Measurements from ENCODE around the gene SLC26A1. TPM values are rescaled to one million over a fixed set of nuclear protein-coding genes. Genes with fewer than 3 reads are reported as not detected.

The SLC26A1 gene
- total and polyA plus RNA-seq, 8 donors = 0.35 to 8.6 (median 5.2) TPM

DNA sequence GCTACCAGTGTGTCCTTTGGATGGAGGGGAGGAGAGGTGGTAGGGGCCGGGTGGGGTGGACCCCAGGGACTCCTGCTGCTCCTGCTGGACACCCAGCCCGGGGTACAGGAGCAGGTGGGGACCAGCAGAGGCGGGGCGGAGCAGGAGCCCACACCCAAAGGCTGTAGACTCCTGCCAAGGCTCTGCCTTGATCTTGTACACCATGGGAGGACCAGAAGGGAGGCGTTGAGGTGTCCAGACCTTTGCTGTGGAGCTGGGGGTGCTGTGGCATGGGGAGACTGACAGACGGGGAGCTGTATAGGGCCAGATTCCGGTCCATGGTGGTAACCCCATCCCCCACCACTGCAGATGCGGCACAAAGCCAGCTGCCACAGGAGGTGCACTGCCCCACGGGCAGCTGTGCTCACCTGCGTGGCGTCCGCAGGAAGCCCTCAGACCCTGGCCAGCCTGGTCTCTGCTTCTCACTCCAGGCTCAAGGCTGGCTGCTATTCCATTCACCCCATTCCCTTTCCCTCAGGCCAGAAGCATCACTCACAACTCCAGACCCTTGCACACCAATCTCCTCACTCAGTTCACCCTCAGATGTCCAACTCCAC, 5.0 kb upstream of the SLC26A1 start:
- no peaks in the 10 kb centered on the region for H3K9me3 ChIP-seq
- DNase-seq (peak in 1 of 4 donors; percentile 59), ATAC-seq (no peak)
- intact Hi-C loops (cut with DNase I) = no loop called here
- H3K27me3 ChIP-seq = peaks cover 54 to 83% of the 10 kb centered on the region in 2 donors
- no peaks in the 10 kb centered on the region for H3K36me3 ChIP-seq
- TF ChIP-seq, protein P1, sequence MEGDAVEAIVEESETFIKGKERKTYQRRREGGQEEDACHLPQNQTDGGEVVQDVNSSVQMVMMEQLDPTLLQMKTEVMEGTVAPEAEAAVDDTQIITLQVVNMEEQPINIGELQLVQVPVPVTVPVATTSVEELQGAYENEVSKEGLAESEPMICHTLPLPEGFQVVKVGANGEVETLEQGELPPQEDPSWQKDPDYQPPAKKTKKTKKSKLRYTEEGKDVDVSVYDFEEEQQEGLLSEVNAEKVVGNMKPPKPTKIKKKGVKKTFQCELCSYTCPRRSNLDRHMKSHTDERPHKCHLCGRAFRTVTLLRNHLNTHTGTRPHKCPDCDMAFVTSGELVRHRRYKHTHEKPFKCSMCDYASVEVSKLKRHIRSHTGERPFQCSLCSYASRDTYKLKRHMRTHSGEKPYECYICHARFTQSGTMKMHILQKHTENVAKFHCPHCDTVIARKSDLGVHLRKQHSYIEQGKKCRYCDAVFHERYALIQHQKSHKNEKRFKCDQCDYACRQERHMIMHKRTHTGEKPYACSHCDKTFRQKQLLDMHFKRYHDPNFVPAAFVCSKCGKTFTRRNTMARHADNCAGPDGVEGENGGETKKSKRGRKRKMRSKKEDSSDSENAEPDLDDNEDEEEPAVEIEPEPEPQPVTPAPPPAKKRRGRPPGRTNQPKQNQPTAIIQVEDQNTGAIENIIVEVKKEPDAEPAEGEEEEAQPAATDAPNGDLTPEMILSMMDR (IDR thresholded peaks at IDR 0.05) = no peak
- no peak overlapping the region for H3K4me3 ChIP-seq
- H3K27ac ChIP-seq = no peak overlapping the region
- H3K4me1 ChIP-seq = peaks cover 5 to 26% of the 10 kb centered on the region in 2 donors

- H3K4me3 ChIP-seq = peak overlapping the region in 1 of 2 donors; percentile 3
- peak; percentile 17 for ATAC-seq
- H3K27me3 ChIP-seq = peaks cover 47 to 76% of the 10 kb centered on the region in 2 donors
Measured at GRCh38 chr4:997375-998071, 4.3 kb upstream of the SLC26A1 start.

DNA sequence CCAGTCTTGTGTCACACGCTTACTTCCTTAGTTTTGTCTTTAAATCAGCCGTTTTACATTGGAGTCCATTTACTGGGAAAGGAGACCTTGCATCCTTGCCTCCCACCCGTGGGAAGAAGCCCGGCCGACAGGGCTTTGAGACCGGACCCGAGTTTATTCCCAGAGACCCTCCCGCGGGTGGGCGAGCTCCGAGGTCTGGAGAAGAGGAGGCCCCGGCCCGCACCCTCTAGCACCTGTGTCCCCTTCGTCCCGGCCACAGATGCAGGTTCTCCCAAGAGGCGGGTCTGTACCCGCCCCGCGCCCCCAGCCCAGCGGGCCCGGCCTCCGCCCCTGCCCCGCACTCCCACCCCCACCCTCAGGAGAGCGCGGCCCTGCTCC, 3.8 kb upstream of the SLC26A1 start:
- intact Hi-C loops (cut with DNase I) = no loop called here
- DNase-seq (peak in 1 of 4 donors; percentile 65), ATAC-seq (no peak)
- Histone ChIP-seq H3K27me3 (peaks cover 42 to 71% of the 10 kb centered on the region in 2 donors), H3K9me3 (no peaks in the 10 kb centered on the region), H3K4me3 (no peak overlapping the region), H3K36me3 (peaks cover 0 to under 1% of the 10 kb centered on the region in 2 donors), H3K27ac (no peak overlapping the region), H3K4me1 (peaks cover 8 to 14% of the 10 kb centered on the region in 2 donors)
- TF ChIP-seq, protein P1 (IDR thresholded peaks at IDR 0.05) = no peak

More at GRCh38 chr4:997375-998071, 4.3 kb upstream of the SLC26A1 start:
- DNase-seq = peak in 2 of 4 donors; percentile 36 to 77
- TF ChIP-seq, protein P1 (IDR thresholded peaks at IDR 0.05) = no peak
- peaks cover 8 to 20% of the 10 kb centered on the region in 2 donors for H3K4me1 ChIP-seq
- H3K9me3 ChIP-seq = no peaks in the 10 kb centered on the region
- H3K36me3 ChIP-seq = no peaks in the 10 kb centered on the region
- H3K27ac ChIP-seq = no peak overlapping the region
- intact Hi-C loops (cut with DNase I) = no loop called here

- no peak for ATAC-seq
- H3K4me3 ChIP-seq = no peak overlapping the region
- peak in 1 of 4 donors; percentile 67 for DNase-seq
- H3K27ac ChIP-seq = no peak overlapping the region
- TF ChIP-seq, protein P1 (IDR thresholded peaks at IDR 0.05) = no peak
- intact Hi-C loops (cut with DNase I) = no loop called here
- H3K27me3 ChIP-seq = peaks cover 35 to 64% of the 10 kb centered on the region in 2 donors
- peaks cover 8 to 11% of the 10 kb centered on the region in 2 donors for H3K4me1 ChIP-seq
- no peaks in the 10 kb centered on the region for H3K9me3 ChIP-seq
- peaks cover 0 to 7% of the 10 kb centered on the region in 2 donors for H3K36me3 ChIP-seq
Measured at GRCh38 chr4:996030-996996, 3.1 kb upstream of the SLC26A1 start.
